HG03280 (cell line): ENCODE measurements around the gene ECE2.
"Not testable (repeated sequence)": the region's sequence is repeated elsewhere in the genome, so short reads cannot be mapped to it uniquely, and the experiment has no call there.

Source experiments
- ATAC-seq: cut with Tn5 transposase; IDR thresholded peaks from one replicate; pipeline ENCODE4 v1.9.1; 2021; ENCODE audit warnings: mild to moderate bottlenecking, moderate library complexity; ENCODE audit not compliant: unreplicated experiment

The ECE2 gene

GRCh38 chr3:184262764-184263179, 13.1 kb upstream of the ECE2 start:
- ATAC-seq: no peak

GRCh38 chr3:184267249-184267648, 8.6 kb upstream of the ECE2 start:
- not testable (repeated sequence) for ATAC-seq

DNA sequence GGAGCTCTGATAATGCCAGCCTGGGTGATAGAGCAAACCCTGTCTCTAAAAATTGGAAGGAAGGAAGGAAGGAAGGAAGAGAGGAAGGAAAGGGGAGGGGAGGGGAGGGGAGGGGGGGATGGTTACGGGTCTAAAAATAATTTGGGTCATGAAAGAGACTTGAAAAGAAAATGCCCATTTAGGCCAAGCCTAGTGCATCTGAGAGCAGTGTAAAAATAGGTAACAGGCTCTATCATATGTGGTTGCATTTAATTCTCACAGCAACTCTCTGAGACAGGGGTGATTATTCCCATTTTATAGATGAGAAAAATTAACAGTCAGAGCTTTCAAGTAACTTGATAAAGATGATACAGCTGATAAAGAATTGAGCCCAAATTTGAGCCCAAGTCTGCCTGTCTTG, 3.6 kb upstream of the ECE2 start:
- no peak for ATAC-seq

DNA sequence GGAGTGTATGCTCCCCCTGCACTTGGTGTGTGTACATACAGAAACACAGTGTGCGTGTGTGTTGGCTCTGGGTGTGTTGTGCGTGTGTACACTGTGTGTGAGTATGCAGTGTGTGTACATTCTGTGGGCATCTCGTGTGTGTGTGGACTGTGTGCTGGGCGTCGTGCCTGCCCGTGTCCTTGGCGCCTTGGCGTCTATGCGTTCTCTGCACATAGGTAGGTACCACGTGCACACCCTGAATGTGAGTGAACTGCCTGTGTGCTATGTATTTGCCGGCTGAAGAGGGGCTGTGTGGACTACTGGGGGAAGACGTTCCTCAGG, 481 bp upstream of the ECE2 start:
- no peak for ATAC-seq

GRCh38 chr3:184277366-184277765, 1.5 kb downstream of the ECE2 start:
- ATAC-seq: no peak

- no peak for ATAC-seq
Measured at GRCh38 chr3:184282941-184283340, 7.1 kb downstream of the ECE2 start.

DNA sequence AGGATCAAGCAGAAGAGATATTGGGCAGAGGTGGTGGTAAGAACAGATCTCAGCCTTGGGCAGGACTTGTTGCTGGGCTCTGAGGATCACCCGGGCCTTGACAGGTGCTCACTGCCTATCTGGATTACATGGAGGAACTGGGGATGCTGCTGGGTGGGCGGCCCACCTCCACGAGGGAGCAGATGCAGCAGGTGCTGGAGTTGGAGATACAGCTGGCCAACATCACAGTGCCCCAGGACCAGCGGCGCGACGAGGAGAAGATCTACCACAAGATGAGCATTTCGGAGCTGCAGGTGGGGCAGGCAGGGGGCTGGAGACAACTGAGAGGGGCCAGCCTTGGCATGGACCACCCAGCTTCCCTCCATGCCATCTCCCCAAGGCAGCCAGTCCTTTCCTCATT, 7.9 kb downstream of the ECE2 start:
- no peak for ATAC-seq

GRCh38 chr3:184284696-184285095, 8.9 kb downstream of the ECE2 start:
- ATAC-seq: no peak

- ATAC-seq: no peak
Measured at GRCh38 chr3:184289426-184289938, 13.7 kb downstream of the ECE2 start.

DNA sequence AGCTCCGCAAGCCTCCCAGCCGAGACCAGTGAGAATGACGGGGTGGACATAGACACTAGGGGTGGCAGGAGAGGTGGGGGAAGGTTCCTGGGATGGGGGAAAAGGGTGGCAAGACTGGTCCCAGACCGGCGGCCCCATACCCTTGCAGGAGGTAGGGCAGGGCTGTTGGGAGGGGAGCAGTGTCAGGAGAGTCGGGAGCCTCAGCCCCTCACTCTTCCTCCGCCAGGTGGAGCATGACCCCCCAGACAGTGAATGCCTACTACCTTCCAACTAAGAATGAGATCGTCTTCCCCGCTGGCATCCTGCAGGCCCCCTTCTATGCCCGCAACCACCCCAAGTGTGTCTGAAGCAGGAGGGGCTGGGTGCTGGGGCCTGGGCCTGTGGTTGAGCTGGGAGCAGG, 14.5 kb downstream of the ECE2 start:
- ATAC-seq: no peak

DNA sequence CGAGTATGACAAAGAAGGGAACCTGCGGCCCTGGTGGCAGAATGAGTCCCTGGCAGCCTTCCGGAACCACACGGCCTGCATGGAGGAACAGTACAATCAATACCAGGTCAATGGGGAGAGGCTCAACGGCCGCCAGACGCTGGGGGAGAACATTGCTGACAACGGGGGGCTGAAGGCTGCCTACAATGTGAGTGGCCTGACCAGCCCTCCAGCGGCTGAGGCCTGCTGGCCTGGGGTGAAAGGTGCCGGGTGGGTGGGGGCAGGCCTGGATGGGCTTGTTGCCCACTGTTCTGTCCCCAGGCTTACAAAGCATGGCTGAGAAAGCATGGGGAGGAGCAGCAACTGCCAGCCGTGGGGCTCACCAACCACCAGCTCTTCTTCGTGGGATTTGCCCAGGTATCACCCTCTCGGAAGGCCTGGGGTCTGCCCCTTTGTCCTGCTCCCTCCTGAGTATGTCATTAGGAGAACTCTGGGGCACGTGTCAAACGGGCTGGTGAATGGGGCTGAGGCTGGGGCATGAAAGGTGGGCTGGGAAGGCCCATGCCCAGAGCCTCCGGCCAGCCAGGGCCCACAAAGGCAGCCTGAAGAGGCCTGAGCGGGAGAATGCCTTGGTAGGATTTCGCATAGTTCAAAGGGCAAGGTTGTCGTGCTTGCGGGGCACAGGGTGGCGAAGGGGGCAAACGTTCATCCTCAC, 15.4 kb downstream of the ECE2 start:
- ATAC-seq: no peak

DNA sequence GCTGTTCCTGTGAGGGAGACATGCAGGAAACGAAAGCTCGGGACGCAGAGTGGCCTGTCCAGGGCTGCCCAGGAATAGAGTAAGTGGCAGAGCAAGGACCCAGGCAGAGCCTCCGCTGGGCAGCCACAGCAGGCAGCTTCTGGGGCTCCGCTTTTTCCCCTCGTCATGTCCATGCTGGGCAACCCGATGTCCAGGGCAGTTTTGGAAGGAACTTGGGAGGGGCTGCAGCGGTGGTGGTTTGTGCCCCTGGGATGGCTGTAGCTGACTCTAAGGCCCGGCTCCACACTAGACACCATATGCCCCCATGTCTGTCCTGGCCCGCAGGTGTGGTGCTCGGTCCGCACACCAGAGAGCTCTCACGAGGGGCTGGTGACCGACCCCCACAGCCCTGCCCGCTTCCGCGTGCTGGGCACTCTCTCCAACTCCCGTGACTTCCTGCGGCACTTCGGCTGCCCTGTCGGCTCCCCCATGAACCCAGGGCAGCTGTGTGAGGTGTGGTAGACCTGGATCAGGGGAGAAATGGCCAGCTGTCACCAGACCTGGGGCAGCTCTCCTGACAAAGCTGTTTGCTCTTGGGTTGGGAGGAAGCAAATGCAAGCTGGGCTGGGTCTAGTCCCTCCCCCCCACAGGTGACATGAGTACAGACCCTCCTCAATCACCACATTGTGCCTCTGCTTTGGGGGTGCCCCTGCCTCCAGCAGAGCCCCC, 16.1 kb downstream of the ECE2 start:
- no peak for ATAC-seq

DNA sequence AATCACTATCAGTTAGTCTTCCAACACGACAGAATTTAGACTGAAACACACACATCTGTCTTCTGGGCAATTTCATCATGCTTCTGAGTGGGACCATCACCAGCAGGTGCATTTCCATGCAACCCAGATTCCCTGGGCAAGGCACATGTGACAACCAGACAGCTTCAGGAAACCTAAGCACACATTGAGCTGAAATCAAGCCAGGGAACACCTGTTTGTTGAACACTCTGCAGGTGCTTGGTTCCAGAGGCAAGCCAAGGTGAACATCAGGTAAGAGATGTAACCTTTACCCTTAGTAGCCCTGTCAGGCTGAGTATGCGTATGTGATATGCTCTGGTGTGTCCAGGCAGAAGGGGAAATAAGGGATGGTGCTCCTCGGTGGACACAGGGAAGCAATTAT, 19.9 kb downstream of the ECE2 start:
- no peak for ATAC-seq

- ATAC-seq: no peak
Measured at GRCh38 chr3:184296616-184297015, 20.8 kb downstream of the ECE2 start.

- peak; percentile 93 for ATAC-seq
Measured at GRCh38 chr3:184298759-184299487, 23.1 kb downstream of the ECE2 start, which contains the start of gene PSMD2. Gene PSMD2, plus strand, starts transcription at chr3:184299241. Its CDS starts 26 bp downstream, at chr3:184299267.

DNA sequence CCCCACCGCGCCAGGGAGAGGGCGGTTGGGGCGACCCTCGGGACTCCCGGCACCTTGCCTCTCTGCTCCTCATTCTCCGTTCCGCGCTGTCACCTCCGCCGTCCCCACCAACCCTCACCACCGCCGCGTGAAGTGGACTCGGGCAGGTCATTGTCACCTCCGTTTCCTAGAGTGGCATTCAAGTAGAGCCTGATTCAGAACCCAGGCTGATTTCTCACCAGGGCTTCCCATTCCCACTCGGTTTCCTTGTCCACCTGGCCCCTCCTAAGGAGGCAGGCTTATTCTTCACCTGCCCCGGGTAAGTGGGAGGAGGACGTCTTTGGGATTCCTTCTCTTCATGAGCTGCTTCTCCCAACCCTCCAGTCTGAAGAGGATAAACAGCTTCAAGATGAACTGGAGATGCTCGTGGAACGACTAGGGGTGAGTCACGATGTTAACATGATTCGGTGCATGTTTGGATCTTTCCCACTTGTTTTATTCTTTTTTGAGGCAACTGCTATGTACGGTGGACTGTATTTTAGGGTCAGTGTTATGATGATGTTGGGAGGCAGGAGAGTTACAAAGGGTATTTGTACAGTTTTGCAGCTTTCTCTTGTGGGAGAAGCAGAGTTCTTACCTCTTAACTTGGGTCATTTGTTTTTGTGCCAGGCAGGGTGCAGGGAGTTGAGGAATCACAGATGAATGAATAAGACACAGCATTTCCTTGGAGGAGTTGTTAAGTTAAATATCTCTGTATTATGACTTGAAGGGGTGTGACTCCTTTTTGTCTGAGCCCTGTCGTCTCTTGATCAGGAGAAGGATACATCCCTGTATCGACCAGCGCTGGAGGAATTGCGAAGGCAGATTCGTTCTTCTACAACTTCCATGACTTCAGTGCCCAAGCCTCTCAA, 23.9 kb downstream of the ECE2 start:
- no peak for ATAC-seq

GRCh38 chr3:184300378-184300720, 24.5 kb downstream of the ECE2 start:
- no peak for ATAC-seq

DNA sequence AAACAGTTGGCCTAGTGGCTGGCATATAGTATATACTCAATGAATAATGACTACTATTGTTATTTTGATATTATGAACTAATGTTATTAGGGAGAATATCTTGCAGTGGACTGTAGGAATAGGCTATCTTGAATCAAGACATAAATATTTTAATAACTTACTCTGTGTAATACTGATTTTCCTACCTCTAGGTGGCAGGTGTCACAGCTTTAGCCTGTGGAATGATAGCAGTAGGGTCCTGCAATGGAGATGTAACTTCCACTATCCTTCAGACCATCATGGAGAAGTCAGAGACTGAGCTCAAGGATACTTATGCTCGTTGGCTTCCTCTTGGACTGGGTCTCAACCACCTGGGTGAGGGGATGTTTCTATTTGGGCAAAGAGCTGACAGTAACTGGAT, 29.8 kb downstream of the ECE2 start:
- ATAC-seq: no peak

- no peak for ATAC-seq
Measured at GRCh38 chr3:184306341-184306972, 30.6 kb downstream of the ECE2 start.

- no peak for ATAC-seq
Measured at GRCh38 chr3:184307915-184308314, 32.1 kb downstream of the ECE2 start.
